M059J (cell line): Measurements from ENCODE around the gene BTNL2. TPM values are rescaled to one million over a fixed set of nuclear protein-coding genes. Genes with fewer than 3 reads are reported as not detected.

ENCODE experiments used
- DNase-seq: peaks from one replicate; pipeline ENCODE4 v3.0.0-alpha.2; 2012; ENCODE audit warnings: low read depth
- total RNA-seq: library from RNA; depleted of rRNA; stranded (reverse); fragments of >200 nt; shearing (Covaris generic); gene quantifications from 2 replicates; pipeline ENCODE4 v1.2.3, GENCODE V29; 2014

The BTNL2 gene
- total RNA-seq, 1 experiment from 2014 or later: not detected

- peak; percentile 61 for DNase-seq
Observed at GRCh38 chr6:32413427-32414047, 6.6 kb upstream of the BTNL2 start.

GRCh38 chr6:32411566-32412327 is 4.8 kb upstream of the BTNL2 start:
- no peak for DNase-seq

DNA sequence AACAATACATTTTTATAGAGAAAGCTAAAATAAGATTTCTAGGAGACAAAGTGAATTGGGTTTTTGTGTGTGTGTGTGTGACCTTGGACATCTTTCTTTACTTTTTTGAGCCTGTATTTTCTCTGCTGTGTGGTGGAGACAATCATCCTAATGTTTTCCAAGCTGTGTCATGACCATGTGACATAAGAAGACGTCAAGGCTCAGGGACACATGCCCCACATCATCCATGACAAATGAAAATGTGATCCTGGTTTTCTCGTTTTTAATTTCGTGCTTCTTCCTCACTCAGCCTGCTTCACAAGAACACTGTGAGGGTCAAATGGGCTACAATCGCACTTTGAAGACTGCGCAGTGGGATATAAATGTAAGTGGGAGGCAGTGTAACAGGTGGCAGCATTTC is 3.9 kb upstream of the BTNL2 start:
- no peak for DNase-seq

- no peak for DNase-seq
Observed at GRCh38 chr6:32406197-32406596, 784 bp downstream of the BTNL2 start.

DNA sequence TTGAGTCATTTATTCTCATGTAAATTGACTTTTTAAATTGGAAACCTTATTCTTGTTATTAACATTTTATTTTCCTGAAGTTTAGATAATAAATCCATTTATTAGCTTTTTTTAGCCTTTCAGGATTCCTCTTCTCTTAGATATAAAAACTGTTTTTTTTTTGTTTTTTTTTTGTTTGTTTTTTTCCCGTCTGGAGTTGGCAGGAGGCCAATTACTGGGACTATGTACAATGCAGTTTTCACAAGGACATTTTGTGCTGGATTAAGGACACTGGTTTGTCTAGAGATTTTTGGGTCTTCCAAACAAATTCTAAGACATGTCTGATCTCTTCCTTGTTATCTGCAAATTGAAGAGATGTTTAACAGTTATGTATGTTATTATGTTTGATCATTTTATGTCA is 1.3 kb downstream of the BTNL2 start:
- DNase-seq: no peak

DNA sequence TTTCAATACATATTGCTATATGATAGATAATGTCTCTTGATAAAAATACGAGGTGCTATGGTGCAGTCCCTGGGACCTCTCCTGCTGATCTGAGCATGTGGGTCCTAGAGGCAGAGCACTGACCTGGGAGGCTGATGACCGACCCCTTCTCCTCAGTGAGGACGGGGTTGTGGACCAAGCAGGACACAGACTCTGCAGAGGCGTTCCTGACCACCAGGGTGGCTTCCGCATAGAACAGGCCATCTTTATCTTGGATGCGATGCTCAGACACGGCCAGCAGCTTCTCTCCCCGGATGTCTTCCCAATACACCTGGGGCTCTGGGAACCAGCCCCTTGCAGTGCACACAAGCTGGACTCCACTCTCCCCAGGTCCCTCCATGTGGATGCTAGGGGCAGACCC is 4.2 kb downstream of the BTNL2 start:
- DNase-seq: no peak

- no peak for DNase-seq
Observed at GRCh38 chr6:32401284-32401963, 5.6 kb downstream of the BTNL2 start.

GRCh38 chr6:32397252-32397920 is 9.6 kb downstream of the BTNL2 start:
- DNase-seq: peak; percentile 13

DNA sequence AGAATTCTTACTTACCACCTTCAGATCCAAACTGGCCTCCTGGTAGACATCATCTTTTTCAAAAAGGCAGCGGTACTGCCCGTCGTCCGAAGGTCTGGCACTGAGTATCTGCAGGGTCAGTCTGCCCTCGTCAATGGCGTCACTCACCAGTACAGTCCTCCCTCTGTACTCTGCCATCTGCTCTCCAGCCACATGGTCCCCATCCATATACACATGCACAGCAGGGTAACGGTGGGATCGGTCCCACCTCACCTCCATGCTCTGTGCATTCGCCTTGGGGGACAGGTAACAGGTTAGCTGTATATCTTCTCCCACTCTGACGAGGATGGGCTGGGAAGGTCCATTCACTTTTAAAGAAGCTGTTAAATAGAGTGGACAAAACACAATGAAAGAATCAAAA is 11.0 kb downstream of the BTNL2 start:
- no peak for DNase-seq

GRCh38 chr6:32393665-32394420 is 13.1 kb downstream of the BTNL2 start:
- peak; percentile 65 for DNase-seq

DNA sequence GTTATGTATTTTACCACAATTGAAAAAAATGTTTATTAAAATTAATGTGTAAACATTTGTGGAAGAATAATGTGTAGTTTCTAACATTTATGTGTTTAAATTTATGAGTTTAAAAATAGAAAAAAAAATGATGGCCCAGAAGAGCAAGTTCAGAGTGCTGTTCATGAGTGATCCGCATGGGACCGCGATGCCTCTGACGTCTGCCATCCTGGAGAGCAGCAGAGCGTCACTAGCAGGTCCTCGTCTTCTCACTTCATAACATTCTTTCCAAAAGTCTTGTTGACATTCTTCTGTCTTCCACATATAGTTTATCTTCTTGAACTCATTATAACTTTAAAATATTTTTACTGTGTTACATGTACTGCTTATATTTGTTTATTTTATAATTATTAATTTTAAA is 15.5 kb downstream of the BTNL2 start:
- DNase-seq: no peak

DNA sequence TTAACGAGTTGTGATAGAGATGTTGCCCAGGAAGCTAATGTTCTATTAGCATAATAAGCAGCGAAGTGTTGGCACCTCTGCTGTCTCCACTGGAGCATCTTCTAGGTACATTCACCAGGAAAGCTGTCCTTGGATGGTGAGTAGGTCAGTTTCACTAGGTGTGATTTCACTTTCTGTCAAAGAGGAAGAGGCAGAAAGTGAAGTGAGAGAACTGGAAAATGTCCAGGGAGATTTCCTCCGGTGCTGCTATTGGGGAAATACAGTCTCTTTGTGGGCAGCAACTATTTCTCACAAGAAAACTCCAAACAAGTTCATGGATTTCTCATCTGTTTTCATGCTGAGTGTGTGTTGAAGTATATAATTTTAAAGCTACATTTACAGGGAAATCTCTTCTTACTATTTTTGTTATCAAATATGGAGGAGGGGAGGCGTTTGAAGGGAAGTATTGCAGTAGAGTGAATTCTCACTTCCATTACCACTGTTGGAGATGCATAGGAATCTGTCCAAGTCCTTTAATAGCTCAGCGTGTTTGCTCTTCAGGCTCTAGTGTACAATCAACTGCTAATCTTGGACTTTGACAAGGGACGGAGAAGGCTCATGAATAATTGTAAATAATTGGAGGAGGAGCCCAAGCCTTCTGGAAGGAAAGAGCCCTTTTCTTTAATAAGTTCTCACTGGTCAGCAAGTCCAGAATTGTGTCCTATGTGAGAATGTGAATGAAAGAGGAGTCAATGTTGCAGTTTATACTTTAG is 19.2 kb downstream of the BTNL2 start:
- DNase-seq: no peak

GRCh38 chr6:32386040-32386439 is 20.9 kb downstream of the BTNL2 start:
- DNase-seq: no peak

GRCh38 chr6:32382757-32383420 is 24.1 kb downstream of the BTNL2 start:
- DNase-seq: no peak

GRCh38 chr6:32379545-32379944 is 27.4 kb downstream of the BTNL2 start:
- no peak for DNase-seq

GRCh38 chr6:32375739-32376529 is 31.0 kb downstream of the BTNL2 start:
- no peak for DNase-seq

DNA sequence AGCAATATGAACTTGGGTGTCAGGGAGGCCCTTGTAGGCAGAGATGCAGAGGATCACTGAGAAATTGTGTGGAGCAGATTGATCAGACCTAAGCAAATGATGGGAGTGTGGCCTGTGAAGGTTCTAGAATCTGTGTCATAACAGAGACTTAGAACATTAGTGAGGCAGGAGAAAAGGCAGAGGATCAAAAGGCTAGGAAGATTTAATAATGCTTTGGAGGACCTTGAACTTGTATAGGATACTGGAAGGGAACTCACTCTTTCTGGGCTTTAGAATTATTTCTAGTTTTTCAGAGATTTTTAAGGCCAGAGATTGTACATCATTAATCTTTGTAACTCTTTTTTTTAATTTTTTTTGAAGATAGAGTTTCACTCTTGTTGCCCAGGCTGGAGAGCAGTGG is 35.2 kb downstream of the BTNL2 start, which contains the start of gene TSBP1:
Gene TSBP1, minus strand, starts transcription at position 101 of the 400 bp plus-strand sequence. CDS start 197 bp downstream, outside the sequence.
- DNase-seq: no peak

GRCh38 chr6:32371229-32371628 is 35.8 kb downstream of the BTNL2 start:
- no peak for DNase-seq

- peak; percentile 15 for DNase-seq
Observed at GRCh38 chr6:32370505-32370904, 36.5 kb downstream of the BTNL2 start.
